ENCODE measurements around the gene MPV17L2.

The MPV17L2 gene

DNA sequence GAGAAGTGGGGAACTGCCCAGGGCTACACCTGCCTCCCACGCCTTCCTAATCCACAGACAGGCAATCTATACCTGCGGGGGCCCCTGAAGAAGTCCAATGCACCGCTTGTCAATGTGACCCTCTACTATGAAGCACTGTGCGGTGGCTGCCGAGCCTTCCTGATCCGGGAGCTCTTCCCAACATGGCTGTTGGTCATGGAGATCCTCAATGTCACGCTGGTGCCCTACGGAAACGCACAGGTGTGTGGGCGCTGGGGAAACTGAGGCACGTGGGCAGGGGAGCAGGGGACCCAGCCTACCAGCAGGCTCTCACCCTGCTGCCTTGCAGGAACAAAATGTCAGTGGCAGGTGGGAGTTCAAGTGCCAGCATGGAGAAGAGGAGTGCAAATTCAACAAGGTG is 18.0 kb upstream of the MPV17L2 start:
- Histone ChIP-seq H3K4me3 (ENCODE audit: low read depth in 1 of 2, low read length in 1 of 2) (peak overlapping the region; percentile 73 to 84), H3K36me3 (peaks cover 47% of the 10 kb centered on the region), H3K27me3 (peaks cover 19% of the 10 kb centered on the region), H3K27ac (peak overlapping the region; percentile 98), H3K9me3 (no peaks in the 10 kb centered on the region), H3K4me1 (ENCODE audit: control insufficient read depth in 1 of 2, insufficient read depth in 1 of 2, low read depth in 1 of 2, low read length in 1 of 2) (peaks cover 70 to 71% of the 10 kb centered on the region in 2 experiments)
- TF ChIP-seq, protein P1, sequence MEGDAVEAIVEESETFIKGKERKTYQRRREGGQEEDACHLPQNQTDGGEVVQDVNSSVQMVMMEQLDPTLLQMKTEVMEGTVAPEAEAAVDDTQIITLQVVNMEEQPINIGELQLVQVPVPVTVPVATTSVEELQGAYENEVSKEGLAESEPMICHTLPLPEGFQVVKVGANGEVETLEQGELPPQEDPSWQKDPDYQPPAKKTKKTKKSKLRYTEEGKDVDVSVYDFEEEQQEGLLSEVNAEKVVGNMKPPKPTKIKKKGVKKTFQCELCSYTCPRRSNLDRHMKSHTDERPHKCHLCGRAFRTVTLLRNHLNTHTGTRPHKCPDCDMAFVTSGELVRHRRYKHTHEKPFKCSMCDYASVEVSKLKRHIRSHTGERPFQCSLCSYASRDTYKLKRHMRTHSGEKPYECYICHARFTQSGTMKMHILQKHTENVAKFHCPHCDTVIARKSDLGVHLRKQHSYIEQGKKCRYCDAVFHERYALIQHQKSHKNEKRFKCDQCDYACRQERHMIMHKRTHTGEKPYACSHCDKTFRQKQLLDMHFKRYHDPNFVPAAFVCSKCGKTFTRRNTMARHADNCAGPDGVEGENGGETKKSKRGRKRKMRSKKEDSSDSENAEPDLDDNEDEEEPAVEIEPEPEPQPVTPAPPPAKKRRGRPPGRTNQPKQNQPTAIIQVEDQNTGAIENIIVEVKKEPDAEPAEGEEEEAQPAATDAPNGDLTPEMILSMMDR (IDR thresholded peaks at IDR 0.05), result no peak

DNA sequence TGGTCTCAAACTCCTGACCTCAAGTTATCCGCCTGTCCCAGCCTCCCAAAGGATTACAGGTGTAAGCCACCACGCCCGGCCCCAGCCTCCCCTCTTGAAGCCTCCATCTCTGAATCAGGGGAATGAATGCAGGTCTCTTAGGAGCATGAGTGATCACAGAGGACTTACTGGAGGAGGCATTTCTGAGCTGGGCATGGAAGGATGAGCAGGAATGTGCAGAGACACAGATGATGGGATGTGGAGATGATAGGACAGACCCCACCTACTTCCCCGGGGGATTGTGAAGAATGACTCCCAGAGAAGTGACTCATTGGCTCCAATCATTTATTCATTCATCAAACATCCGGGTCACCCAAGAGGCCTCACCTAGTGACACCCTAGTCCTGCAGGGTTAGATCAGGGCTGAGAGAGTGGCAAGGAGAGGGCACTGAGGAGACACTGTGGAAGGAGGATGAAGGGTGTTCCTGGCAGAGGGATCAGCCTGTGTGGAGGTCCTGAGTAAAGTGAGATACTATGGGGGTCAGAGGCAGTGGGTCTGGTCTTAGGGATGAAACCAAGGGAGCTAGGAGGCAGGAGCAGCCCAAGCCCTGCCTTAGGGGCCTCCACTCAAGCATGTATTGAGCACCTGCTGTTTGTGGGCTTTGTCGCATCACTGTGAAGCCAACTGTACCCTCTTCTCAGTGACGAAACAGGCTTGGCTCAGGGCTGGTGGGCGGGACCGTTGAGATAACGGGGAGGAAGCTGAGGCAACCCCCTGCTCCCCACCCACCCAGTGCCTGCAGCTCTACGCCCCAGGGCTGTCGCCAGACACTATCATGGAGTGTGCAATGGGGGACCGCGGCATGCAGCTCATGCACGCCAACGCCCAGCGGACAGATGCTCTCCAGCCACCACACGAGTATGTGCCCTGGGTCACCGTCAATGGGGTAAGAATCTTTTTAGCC is 16.4 kb upstream of the MPV17L2 start:
- peak overlapping the region; percentile 13 for H3K27ac ChIP-seq
- peaks cover 47% of the 10 kb centered on the region for H3K36me3 ChIP-seq
- H3K9me3 ChIP-seq, result no peaks in the 10 kb centered on the region
- peaks cover 70 to 76% of the 10 kb centered on the region in 2 experiments for H3K4me1 ChIP-seq (ENCODE audit: control insufficient read depth in 1 of 2, insufficient read depth in 1 of 2, low read depth in 1 of 2, low read length in 1 of 2)
- TF ChIP-seq, protein P1 (IDR thresholded peaks at IDR 0.05), result no peak
- H3K27me3 ChIP-seq, result peaks cover 19% of the 10 kb centered on the region
- no peak overlapping the region for H3K4me3 ChIP-seq (ENCODE audit: low read depth in 1 of 2, low read length in 1 of 2)

DNA sequence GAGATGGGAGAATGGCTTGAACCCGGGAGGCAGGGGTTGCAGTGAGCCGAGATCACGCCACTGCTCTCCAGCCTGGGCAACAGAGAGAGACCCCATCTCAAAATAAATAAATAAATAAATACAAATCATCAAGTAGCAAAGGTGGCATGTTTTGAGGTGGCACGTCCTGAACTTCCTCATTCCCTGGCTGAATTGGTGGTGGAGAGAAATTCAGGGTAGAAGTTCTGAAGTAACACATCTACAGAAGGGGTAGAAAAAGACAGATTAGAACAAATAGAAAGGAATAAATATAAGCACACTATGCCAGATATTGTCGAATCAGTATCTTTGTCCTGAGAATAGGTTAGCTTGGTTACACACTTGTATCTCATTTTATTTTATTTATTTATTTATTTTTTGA is 13.1 kb upstream of the MPV17L2 start:
- Histone ChIP-seq H3K27me3 (peaks cover 18% of the 10 kb centered on the region), H3K4me3 (ENCODE audit: low read depth in 1 of 2, low read length in 1 of 2) (peak overlapping the region in 1 of 2 experiments; percentile 57), H3K4me1 (ENCODE audit: control insufficient read depth in 1 of 2, insufficient read depth in 1 of 2, low read depth in 1 of 2, low read length in 1 of 2) (peaks cover 49 to 57% of the 10 kb centered on the region in 2 experiments), H3K27ac (peak overlapping the region; percentile 96), H3K36me3 (peaks cover 46% of the 10 kb centered on the region), H3K9me3 (no peaks in the 10 kb centered on the region)
- TF ChIP-seq, protein P1 (IDR thresholded peaks at IDR 0.05), result no peak

DNA sequence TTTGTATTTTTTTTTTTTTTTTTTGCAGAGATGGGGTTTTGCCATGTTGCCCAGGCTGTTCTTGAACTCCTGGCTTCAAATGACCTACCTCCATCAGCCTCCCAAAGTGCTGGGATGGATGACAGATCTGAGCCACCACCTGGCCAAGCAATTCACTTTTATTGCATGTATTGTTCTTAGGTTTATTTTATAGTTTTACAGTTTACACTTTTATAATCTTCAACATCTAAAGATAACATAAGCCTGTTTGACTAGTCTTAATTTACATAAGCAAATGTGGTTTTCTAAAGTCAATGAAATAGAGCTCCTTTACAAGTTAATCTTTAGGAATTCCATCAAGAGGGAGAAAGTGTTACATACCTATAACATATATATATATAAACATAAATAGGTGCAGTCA is 9.5 kb upstream of the MPV17L2 start:
- H3K4me1 ChIP-seq (ENCODE audit: control insufficient read depth in 1 of 2, insufficient read depth in 1 of 2, low read depth in 1 of 2, low read length in 1 of 2), result peaks cover 27 to 35% of the 10 kb centered on the region in 2 experiments
- peaks cover 12% of the 10 kb centered on the region for H3K36me3 ChIP-seq
- no peaks in the 10 kb centered on the region for H3K9me3 ChIP-seq
- H3K27me3 ChIP-seq, result no peaks in the 10 kb centered on the region
- no peak overlapping the region for H3K27ac ChIP-seq
- TF ChIP-seq, protein P1 (IDR thresholded peaks at IDR 0.05), result no peak
- no peak overlapping the region for H3K4me3 ChIP-seq (ENCODE audit: low read depth in 1 of 2, low read length in 1 of 2)

DNA sequence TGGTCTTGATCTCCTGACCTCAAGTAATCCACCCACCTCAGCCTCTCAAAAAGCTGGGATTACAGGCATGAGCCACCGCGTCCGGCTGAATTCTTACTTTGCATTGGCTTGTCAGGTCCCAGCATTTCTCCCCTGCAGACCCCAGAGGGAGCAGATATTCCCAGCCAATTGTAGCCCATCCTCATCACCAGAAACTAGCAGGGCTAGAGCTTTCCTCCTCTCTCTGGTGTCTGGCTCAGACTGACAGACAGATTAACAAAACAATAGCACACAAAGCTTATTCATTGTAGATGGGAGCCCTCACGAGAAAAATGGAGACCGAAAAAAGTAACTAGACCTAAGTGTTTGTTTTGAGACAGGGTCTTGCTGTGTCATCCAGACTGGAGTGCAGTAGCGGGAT is 7.5 kb upstream of the MPV17L2 start:
- Histone ChIP-seq H3K36me3 (no peaks in the 10 kb centered on the region), H3K9me3 (no peaks in the 10 kb centered on the region), H3K4me3 (ENCODE audit: low read depth in 1 of 2, low read length in 1 of 2) (no peak overlapping the region), H3K27ac (no peak overlapping the region), H3K27me3 (no peaks in the 10 kb centered on the region), H3K4me1 (ENCODE audit: control insufficient read depth in 1 of 2, insufficient read depth in 1 of 2, low read depth in 1 of 2, low read length in 1 of 2) (peaks cover 19 to 20% of the 10 kb centered on the region in 2 experiments)
- TF ChIP-seq, protein P1 (IDR thresholded peaks at IDR 0.05), result no peak

All from neutrophil (primary cell).